Measurements from ENCODE around the gene OSBPL5. TPM values are rescaled to one million over a fixed set of nuclear protein-coding genes. Genes with fewer than 3 reads are reported as not detected.

The OSBPL5 gene
- total RNA-seq, 1 donor from 2014 or later, result 88.4 TPM

GRCh38 chr11:3046190-3046589, 118.9 kb downstream of the OSBPL5 start:
- DNase-seq (ENCODE audit: extremely low spot score in 2 of 2), result no peak
- H3K4me1 ChIP-seq, result peaks cover 36% of the 10 kb centered on the region
- no peak for TF ChIP-seq CTCF (IDR thresholded peaks at IDR 0.05)
- H3K36me3 ChIP-seq, result peaks cover 0 to 11% of the 10 kb centered on the region in 2 donors
- H3K9me3 ChIP-seq, result no peaks in the 10 kb centered on the region
- H3K27ac ChIP-seq, result no peak overlapping the region
- no peaks in the 10 kb centered on the region for H3K27me3 ChIP-seq
- intact Hi-C loops (cut with DNase I), result no loop called here
- no peak overlapping the region for H3K4me3 ChIP-seq

- H3K9me3 ChIP-seq, result no peaks in the 10 kb centered on the region
- H3K4me1 ChIP-seq, result peaks cover 28% of the 10 kb centered on the region
- no peak overlapping the region for H3K27ac ChIP-seq
- no peak overlapping the region for H3K4me3 ChIP-seq
- DNase-seq (ENCODE audit: extremely low spot score in 2 of 2), result no peak
- no peaks in the 10 kb centered on the region for H3K27me3 ChIP-seq
- H3K36me3 ChIP-seq, result peaks cover 0 to 20% of the 10 kb centered on the region in 2 donors
- TF ChIP-seq POLR2AphosphoS5 (IDR thresholded peaks at IDR 0.05; ENCODE audit: insufficient read depth in 1 of 2, low read depth in 1 of 2), result no peak
- no peak for TF ChIP-seq CTCF (IDR thresholded peaks at IDR 0.05)
- TF ChIP-seq POLR2A (IDR thresholded peaks at IDR 0.05), result no peak
- intact Hi-C loops (cut with DNase I), result no loop called here
Observed at GRCh38 chr11:3044915-3045314, 120.2 kb downstream of the OSBPL5 start.

- intact Hi-C loops (cut with DNase I), result no loop called here
Observed at GRCh38 chr11:3044004-3044403, 121.1 kb downstream of the OSBPL5 start.

GRCh38 chr11:3043315-3043871, 121.7 kb downstream of the OSBPL5 start:
- Histone ChIP-seq H3K4me3 (no peak overlapping the region), H3K4me1 (peaks cover 14% of the 10 kb centered on the region), H3K27ac (peak overlapping the region; percentile 31), H3K27me3 (no peaks in the 10 kb centered on the region), H3K9me3 (no peaks in the 10 kb centered on the region), H3K36me3 (peaks cover 0 to 34% of the 10 kb centered on the region in 2 donors)
- no peak for DNase-seq (ENCODE audit: extremely low spot score in 2 of 2)
- no peak for TF ChIP-seq POLR2A (IDR thresholded peaks at IDR 0.05)
- TF ChIP-seq CTCF (IDR thresholded peaks at IDR 0.05), result no peak
- peak in 1 of 2 donors; percentile 35 for TF ChIP-seq POLR2AphosphoS5 (IDR thresholded peaks at IDR 0.05; ENCODE audit: insufficient read depth in 1 of 2, low read depth in 1 of 2)
- intact Hi-C loops (cut with DNase I), result no loop called here

More at GRCh38 chr11:3044004-3044403, 121.1 kb downstream of the OSBPL5 start:
- Histone ChIP-seq H3K9me3 (no peaks in the 10 kb centered on the region), H3K4me3 (no peak overlapping the region), H3K27ac (peak overlapping the region; percentile 31), H3K27me3 (no peaks in the 10 kb centered on the region), H3K36me3 (peaks cover 0 to 29% of the 10 kb centered on the region in 2 donors), H3K4me1 (peaks cover 19% of the 10 kb centered on the region)
- TF ChIP-seq CTCF (IDR thresholded peaks at IDR 0.05), result no peak
- DNase-seq (ENCODE audit: extremely low spot score in 2 of 2), result no peak

GRCh38 chr11:3042496-3043314, 122.4 kb downstream of the OSBPL5 start:
- H3K4me1 ChIP-seq, result peaks cover 14% of the 10 kb centered on the region
- peak overlapping the region; percentile 31 for H3K27ac ChIP-seq
- DNase-seq (ENCODE audit: extremely low spot score in 2 of 2), result no peak
- peaks cover 0 to 40% of the 10 kb centered on the region in 2 donors for H3K36me3 ChIP-seq
- H3K4me3 ChIP-seq, result no peak overlapping the region
- H3K9me3 ChIP-seq, result no peaks in the 10 kb centered on the region
- TF ChIP-seq POLR2A (IDR thresholded peaks at IDR 0.05) (no peak), CTCF (IDR thresholded peaks at IDR 0.05) (no peak), POLR2AphosphoS5 (IDR thresholded peaks at IDR 0.05; ENCODE audit: insufficient read depth in 1 of 2, low read depth in 1 of 2) (no peak)
- no peaks in the 10 kb centered on the region for H3K27me3 ChIP-seq
- intact Hi-C loops (cut with DNase I), result no loop called here
